HG03280 (cell line): ENCODE measurements around the gene KANK3.
"Not testable (repeated sequence)": the region's sequence is repeated elsewhere in the genome, so short reads cannot be mapped to it uniquely, and the experiment has no call there.

Source experiments
- ATAC-seq: cut with Tn5 transposase; IDR thresholded peaks from one replicate; pipeline ENCODE4 v1.9.1; 2021; ENCODE audit warnings: mild to moderate bottlenecking, moderate library complexity; ENCODE audit not compliant: unreplicated experiment

Gene KANK3

GRCh38 chr19:8371011-8371804, 28.1 kb upstream of the KANK3 start:
- no peak for ATAC-seq

- no peak for ATAC-seq
Observed at GRCh38 chr19:8370176-8371010, 27.3 kb upstream of the KANK3 start.

GRCh38 chr19:8367327-8368001, 24.4 kb upstream of the KANK3 start:
- ATAC-seq, result no peak

- no peak for ATAC-seq
Observed at GRCh38 chr19:8366961-8367326, 23.9 kb upstream of the KANK3 start.

GRCh38 chr19:8366121-8366581, 23.1 kb upstream of the KANK3 start:
- no peak for ATAC-seq

GRCh38 chr19:8363803-8364771, 21.0 kb upstream of the KANK3 start, which contains the start of gene ANGPTL4:
Gene ANGPTL4, plus strand, starts transcription at chr19:8364155. Its CDS starts 167 bp downstream, at chr19:8364322.
- ATAC-seq, result no peak

- no peak for ATAC-seq
Observed at GRCh38 chr19:8361921-8362793, 19.1 kb upstream of the KANK3 start.

- no peak for ATAC-seq
Observed at GRCh38 chr19:8360196-8360595, 17.1 kb upstream of the KANK3 start.

GRCh38 chr19:8358948-8359347, 15.9 kb upstream of the KANK3 start:
- no peak for ATAC-seq

GRCh38 chr19:8357007-8357521, 14.0 kb upstream of the KANK3 start:
- no peak for ATAC-seq

GRCh38 chr19:8355631-8356402, 12.8 kb upstream of the KANK3 start:
- ATAC-seq, result no peak

- not testable (repeated sequence) for ATAC-seq
Observed at GRCh38 chr19:8352845-8353244, 9.8 kb upstream of the KANK3 start.

GRCh38 chr19:8352134-8352827, 9.2 kb upstream of the KANK3 start:
- ATAC-seq, result no peak

- not testable (repeated sequence) for ATAC-seq
Observed at GRCh38 chr19:8349629-8350372, 6.7 kb upstream of the KANK3 start.

GRCh38 chr19:8343483-8343844, 402 bp upstream of the KANK3 start:
- ATAC-seq, result no peak

GRCh38 chr19:8342316-8342683, 762 bp downstream of the KANK3 start:
- ATAC-seq, result no peak

GRCh38 chr19:8341504-8341903, 1.6 kb downstream of the KANK3 start:
- not testable (repeated sequence) for ATAC-seq
